HG02610 (cell line): ENCODE measurements around the gene PDK1.
A peak's percentile ranks its signal among the peaks of the same experiment; 100 is the strongest.
"Not testable (repeated sequence)": the region's sequence is repeated elsewhere in the genome, so short reads cannot be mapped to it uniquely, and the experiment has no call there.

Experiments
- ATAC-seq: cut with Tn5 transposase; IDR thresholded peaks from one replicate; pipeline ENCODE4 v1.9.1; 2021; ENCODE audit warnings: mild to moderate bottlenecking, moderate library complexity; ENCODE audit not compliant: unreplicated experiment

PDK1 gene

DNA sequence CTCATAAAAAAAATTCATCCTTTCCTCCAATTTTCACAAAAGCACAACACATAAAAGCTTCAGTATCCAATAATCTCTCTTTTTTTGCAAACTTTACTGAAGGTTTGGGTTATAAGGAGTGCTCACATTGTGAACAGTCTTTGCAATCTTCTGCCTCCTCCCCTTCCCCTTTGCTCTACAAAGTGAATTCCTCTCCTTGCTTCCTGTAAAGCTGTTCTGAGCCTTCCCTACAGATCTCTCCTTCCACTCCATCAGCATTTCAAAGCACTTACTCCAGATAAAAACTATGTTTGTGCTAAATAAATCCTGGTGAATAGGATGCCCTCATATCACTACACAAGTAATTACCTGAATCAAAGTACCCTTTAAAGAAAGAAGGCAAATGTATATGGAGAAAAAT, 4.6 kb upstream of the PDK1 start:
- no peak for ATAC-seq

DNA sequence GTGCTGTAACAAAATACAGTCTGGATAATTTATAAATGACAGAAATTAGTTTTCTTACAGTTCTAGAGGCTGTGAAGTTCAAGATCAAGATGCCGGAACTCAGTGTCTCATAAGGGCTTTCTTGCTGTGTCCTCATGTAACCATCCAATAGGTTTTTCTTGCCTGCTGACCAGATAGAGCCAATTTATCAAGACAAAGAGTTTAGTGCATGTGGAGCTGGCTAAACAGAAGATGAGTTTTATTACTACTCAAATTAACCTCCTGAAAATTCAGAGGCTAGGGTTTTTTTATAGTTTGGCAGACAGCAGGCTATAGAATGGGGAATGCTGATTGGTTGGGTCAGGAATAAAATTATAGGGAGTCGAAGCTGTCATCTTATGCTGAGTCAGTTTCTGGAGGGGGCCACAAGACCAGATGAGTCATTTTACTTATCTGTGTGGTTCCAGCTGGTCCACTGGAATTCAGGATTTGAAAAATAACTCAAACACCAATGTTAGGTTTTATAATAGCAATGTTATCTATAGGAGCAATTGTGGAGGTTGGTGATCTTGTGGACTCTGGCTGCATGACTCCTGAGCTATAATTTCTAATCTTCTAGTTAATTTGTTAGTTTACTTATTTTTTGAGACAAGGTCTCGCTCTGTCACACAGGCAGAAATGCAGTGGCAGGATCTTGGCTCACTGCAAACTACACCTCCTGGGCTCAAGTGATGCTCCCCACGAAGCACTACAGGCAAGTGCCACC, 3.2 kb upstream of the PDK1 start:
- ATAC-seq = no peak

DNA sequence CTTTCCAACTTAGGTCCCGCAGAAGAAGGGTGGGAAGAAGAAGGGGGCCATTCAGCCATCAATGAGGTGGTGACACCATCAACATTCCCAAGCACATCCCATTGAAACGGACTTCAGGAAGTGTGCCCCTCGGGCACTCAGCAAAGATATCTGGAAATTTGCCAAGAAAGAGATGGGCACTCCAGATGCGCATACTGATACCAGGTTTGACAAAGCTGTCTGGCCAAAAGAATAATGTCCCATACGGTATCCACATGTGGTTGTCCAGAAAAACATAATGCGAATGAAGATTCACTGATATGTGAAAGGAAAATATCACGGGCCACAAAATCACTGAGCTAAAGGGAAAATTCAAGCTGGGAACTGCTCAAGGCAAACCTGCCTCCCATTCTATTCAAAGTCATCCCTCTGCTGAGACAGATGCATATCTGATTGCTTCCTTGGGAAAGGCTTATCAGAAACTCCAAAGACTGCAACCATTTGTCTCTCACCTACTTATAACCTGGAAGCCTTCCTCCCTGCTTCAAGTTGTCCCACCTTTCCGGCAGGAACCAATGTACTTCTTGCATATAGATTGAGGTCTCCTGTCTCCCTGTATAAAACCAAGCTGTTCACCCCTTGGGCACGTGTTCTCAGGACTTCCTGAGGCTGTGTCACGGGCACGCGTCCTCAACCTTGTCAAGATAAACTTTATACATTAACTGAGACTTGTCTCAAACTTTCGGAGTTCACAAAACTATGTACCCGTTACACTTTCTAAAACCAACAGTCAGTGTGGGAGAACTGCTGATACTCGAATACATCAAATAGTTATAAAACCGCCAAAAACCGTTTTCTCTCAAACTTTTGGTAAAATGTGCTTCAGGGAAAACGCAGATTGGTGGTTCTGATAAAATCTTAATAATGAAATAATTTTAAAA, 1.3 kb upstream of the PDK1 start:
- ATAC-seq = no peak

DNA sequence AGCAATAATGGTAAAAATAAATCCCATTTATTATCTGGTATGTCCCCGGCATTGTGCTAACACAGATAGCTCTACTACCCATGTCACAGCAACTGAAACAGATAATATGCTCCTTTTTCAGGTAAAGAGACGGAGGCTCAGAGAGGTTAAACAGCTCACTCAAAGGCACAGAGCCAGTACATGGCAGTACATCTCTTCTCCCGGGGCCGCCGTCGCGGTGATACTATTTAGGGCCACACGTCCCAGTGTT, 693 bp upstream of the PDK1 start:
- no peak for ATAC-seq

DNA sequence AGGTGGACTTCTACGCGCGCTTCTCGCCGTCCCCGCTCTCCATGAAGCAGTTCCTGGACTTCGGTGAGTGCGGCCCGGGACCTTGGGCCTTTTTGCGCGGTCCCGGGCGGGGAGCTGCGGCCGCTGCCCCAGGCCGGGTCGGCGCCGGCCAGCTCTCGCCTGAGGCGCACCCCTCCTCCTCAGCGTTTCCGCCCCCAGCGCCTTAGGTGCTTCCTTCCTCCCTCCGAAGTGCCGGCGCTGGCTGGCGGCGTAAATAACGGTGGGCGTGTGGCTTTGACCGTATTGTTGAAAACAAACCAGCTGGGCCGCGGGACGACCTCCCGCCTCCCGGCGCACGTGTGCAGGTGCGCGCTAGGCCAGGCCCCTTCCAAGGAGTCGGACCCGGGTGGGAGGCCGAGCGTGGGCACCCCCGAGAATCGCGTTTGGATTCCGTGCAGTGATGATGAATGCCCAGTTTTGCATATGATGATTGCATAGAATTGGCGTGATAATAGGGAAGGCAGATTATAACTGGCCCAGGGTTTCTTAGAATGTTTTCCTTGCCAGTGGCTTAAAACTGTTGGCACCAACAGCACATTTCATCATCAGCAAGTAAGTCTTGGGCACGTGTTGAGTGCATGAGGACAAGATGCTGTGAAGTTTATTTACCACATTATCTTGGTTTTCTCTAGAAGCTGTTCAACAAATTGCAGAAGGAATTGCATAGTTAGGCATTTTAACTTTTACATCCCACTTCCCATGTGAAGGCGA, 569 bp downstream of the PDK1 start:
- ATAC-seq = peak; percentile 69

DNA sequence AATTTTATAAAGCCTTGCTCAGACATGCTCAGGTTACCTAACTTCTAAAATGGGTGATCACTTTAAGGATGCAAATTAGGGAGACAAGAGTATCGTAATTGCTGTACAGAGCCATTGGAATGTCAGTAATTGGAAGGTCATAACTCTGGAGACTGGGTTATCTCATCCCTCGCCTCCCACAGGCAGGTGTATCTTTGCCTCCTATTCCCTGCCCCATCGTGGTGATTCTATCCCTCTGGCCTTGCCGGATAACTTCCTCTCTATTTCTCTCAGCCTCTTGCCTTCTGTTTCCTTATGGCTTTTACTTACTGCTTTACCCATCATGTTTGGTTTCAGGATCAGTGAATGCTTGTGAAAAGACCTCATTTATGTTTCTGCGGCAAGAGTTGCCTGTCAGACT, 2.5 kb downstream of the PDK1 start:
- ATAC-seq = no peak

DNA sequence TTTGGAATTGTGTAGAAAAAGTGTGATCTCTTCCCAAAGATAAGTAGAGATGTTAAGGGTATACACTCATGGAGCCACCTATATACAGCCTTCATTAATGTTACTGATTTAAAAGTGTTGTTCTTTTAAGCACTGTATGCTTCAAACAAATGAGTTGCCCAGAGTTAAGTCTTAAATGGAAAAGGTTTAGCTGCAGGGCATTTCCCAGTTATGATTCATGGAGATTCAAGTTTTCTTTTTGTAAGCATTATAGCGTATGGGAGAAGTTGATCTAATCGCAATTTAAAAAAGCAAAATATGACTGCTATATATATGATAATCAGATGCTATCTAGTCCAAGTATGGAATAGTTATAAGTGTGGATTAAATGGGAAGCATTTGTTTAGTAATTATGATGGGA, 4.8 kb downstream of the PDK1 start:
- ATAC-seq = no peak

DNA sequence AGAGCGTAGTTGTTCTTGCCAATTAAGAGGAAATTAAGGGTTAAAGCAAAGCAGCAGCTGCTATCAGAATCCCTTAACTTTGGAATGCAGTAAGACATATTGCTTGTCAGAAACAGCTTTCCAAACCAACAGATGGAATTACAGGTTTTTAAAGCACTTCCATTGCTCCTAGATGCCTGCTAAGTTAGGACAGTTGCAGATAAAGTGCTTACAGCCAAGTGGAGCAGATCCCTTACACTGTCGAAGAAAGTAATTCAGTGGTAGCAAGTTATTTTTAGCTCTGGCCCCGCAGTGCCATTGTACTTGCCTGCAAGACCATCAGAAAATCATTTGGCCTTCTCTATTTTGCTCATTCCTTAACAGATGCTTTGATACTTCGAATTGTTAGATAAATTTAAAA, 5.4 kb downstream of the PDK1 start:
- no peak for ATAC-seq

DNA sequence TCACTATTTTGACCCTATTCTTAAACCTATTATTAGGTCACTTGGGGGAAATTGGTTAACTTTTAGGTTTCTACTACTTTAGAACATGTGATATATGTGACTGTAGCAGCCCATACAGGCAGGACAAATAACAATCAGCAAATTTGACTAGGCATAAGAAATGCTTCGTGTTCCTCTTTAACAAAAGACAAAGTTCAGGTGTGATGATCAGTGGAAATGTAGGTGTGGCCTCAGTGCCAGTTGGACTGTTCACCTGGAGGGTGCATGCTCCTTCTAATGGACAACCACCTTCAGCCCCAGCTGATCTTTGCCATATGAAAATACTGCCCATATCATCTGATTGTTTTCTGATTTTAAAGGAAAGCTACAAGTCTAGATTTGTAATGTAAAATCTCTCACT, 6.4 kb downstream of the PDK1 start:
- ATAC-seq = no peak

DNA sequence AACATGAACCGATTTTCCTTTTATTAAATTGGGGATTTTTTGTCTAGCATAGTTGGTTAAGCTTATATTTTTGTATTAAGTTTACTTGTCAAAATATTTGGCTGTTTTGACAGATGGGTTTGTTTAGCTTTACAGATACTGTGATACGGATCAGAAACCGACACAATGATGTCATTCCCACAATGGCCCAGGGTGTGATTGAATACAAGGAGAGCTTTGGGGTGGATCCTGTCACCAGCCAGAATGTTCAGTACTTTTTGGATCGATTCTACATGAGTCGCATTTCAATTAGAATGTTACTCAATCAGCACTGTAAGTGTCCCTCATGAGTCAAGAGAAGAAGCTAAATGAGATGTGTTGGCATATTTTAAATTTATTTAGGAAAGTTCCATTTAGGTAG, 8.5 kb downstream of the PDK1 start:
- no peak for ATAC-seq

DNA sequence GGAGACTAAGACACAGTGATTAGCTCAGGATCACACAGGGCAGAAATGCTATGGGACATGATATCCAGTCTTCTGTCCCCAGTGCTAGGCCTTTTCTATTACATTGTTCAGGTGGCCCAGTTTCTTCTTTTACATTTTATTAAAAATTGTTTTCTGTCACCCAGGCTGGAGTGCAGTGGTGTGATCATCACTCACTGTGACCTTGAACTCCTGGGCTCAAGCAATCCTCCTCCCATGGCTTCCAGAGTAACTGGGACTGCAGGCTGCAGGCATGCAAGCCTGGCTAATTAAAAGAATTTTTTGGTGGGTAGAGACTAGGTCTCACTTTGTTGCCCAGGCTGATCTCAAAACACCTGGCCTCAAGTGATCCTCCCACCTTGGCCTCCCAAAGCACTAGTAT, 15.4 kb downstream of the PDK1 start:
- no peak for ATAC-seq

DNA sequence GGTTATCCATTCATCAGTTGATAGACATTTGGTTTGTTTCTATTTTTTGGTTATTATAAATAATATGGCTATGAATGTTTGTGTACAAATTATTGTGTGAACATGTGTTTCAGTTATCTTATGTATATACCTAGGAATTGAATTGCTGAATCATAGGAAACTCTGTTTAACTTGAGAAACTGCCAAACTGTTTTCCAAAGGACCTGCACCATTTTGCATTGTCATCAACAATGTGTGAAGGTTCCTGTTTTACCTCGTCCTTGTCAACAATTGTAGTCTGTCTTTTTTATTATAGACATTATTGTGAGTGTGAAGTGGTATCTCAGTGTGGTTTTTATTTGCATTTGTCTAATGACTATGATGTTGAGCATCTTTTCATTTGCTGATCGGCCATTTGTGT, 17.1 kb downstream of the PDK1 start:
- no peak for ATAC-seq

DNA sequence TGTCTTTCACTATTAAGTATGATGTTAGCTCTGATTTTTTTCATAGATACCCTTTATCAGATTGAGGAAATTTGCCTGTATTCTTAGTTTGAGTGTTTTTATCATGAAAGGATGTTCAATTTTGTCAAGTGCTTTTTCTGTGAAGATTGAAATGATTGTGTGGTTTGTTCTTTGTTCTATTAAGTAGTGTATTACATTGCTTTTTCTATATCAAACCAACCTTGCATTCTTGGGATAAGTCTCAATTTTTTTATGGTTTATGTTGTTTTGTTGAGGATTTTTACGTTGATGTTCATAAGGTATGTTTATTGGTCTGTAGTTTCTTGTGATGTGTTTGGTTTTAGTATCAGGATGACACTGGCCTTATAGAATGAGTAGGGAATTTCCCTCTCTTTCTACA, 19.1 kb downstream of the PDK1 start:
- no peak for ATAC-seq

DNA sequence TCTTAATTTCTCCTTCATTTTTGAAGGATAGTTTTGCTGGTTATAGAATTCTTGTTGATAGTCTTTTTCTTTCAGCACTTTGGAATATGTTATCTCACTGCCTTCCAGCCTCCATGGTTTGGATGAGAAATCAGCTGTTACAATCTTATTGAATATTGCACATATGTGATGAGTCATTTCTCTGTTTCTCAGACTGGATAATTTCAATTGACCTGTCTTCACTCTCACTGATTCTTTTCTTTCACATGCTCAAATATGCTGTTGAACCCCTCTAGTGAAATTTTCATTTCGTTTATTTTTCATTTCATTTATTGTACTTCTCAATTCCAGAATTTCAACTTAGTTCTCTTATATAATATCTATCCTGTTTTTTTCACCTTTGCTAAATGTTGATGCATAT, 22.2 kb downstream of the PDK1 start:
- no peak for ATAC-seq

DNA sequence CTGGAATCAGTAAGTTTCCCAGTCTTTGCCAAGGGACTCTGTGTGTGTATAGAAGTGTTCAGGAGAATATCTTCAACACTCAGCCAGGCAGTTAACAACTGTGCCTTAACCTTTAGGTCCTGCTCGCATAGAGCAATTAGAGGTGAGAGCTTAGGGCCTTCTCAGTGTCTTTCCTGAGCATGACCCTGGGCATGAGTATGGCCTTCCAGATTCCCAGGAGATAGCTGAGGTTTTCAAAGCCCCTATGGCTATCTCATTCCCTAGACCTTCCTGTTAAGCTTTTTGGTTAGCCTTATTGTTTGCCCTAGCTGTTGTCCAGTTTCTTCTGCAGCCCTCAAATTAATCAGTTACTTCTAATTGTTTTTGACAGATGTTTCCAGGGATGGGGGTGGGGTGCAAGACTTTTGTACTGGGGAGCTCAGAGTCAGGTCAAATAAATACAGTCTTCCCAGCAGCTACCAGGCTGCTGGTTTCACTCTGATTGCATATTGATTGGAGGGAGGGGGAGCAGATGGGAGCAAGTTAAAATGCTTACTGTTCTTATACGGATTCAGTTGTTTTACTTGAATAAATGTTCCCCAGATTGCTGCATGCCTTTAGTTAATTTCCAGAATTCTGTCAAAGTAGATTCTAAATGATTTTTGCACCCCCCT, 23.1 kb downstream of the PDK1 start:
- ATAC-seq = no peak

DNA sequence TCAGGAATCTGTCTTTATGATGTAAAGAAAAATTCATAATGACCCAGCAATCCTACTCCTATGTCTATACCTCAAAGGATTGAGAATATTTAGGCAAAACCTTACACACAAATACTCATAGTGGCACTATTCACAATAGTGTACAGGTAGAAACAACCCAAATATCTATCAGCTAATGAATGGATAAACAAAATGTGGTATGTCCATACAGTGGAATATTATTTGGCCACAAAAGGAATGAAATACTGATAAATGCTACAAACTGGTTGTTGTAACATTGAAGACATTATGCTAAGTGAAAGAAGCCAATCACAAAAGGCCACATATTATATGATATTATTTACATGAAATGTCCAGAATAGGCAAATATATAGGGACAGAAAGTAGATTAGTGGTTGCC, 24.7 kb downstream of the PDK1 start:
- ATAC-seq = no peak

DNA sequence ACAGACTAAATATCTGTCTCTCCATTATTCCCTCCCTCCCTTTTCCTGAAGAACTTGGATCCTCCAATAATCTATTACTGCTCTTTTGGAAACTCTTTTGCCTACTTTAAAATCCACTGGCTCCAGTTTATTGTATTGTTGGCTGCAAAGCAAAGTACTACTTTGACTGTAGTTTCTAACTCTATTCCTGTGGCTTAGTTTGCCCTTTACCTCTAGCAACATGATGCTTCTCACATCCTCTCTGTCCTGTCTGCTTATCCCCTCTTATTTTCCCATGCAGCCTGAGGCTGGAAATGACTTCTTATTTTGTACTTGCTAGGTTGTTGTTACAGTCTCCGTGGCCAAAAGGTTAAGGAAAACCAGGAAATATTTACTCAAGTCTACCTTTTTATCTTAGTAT, 26.8 kb downstream of the PDK1 start:
- no peak for ATAC-seq

DNA sequence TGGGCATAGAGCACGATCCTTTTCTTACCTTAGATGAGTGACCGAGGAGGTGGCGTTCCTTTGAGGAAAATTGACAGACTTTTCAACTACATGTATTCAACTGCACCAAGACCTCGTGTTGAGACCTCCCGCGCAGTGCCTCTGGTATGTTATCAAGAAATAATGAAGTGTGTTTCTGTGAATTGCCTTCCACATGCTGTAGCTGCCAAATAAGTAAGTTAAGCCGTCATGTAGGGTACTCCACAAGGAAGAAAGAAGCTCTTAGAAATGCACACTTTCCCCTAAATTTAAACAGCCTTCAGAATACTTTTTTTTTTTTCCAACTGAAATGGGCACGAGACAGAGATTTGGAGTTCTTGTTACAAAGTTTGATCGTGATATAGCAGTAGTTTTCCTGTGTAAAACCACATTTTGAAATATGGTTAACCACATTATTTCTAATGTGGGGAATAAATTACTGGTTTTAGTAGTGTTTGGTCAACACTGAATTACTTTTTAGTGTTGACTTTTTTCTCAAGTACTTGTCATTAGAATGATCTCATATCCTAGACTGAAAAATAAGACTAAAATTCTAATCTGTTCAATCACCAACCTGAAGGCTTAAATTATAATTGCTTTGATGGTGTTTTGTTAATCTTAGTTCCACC, 30.5 kb downstream of the PDK1 start:
- no peak for ATAC-seq

DNA sequence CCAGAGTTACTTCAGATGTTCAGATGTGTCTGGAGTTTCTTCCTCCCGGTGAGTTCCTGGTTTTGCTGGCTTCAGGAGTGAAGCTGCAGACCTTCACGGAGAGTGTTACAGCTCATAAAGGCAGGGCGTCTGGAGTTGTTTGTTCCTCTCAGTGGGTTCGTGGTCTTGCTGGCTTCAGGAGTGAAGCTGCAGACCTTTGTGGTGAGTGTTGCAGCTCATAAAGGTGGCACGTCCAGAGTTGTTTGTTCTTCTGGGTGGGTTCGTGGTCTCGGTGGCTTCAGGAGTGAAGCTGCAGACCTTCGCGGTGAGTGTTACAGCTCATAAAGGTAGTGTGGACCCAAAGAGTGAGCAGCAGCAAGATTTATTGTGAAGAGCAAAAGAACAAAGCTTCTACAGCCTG, 31.3 kb downstream of the PDK1 start:
- not testable (repeated sequence) for ATAC-seq

DNA sequence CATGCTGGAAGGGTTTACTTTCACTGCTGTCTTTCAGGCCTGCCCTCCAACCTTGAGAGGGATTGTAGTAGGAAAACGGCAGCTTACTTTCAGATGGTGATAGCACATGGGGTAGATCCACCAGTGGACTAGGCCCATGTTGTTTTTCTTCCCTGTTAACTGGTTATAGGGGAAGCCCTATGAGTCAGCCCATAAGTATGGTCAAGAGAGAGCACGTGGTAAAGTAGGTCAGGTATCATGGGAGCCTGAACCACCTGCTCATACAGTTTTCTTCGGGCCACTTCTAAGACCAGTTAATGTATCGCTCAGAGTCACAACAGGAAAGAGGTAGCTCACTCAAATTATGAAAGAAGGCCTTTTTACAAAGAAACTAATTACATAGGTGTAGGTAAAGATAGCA, 33.0 kb downstream of the PDK1 start:
- peak; percentile 58 for ATAC-seq

DNA sequence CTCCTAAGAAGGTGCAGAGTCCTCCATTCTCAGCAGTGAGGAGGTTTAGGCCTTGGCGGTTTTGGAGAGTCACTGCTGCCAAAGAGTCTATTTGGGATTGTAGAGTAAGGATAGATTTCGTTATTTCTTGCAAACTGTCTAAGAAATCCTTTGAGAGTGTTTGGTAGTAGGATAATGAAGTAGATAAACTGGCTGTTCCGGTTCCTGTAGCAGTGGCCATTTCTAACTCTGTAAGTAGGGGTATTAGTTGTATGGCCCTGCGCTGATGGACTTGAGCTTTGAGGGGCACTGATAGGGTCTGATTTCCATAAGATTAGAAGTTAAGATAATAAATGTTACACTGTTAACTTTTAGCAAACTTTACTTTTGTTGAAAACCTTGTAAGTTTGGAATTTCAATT, 35.5 kb downstream of the PDK1 start:
- ATAC-seq = not testable (repeated sequence)
